Stimulated activated naive CD4-positive, alpha-beta T cell treated with Interleukin-2 at 50 U/mL for 16 hours (primary cell): Measurements from ENCODE around the gene CCDC9.
"Not testable (repeated sequence)": the region's sequence is repeated elsewhere in the genome, so short reads cannot be mapped to it uniquely, and the experiment has no call there.

Experiments
- DNase-seq: peaks from one replicate; lab custom pipeline; 2025; lab: John Stamatoyannopoulos, UW

CCDC9 gene

DNA sequence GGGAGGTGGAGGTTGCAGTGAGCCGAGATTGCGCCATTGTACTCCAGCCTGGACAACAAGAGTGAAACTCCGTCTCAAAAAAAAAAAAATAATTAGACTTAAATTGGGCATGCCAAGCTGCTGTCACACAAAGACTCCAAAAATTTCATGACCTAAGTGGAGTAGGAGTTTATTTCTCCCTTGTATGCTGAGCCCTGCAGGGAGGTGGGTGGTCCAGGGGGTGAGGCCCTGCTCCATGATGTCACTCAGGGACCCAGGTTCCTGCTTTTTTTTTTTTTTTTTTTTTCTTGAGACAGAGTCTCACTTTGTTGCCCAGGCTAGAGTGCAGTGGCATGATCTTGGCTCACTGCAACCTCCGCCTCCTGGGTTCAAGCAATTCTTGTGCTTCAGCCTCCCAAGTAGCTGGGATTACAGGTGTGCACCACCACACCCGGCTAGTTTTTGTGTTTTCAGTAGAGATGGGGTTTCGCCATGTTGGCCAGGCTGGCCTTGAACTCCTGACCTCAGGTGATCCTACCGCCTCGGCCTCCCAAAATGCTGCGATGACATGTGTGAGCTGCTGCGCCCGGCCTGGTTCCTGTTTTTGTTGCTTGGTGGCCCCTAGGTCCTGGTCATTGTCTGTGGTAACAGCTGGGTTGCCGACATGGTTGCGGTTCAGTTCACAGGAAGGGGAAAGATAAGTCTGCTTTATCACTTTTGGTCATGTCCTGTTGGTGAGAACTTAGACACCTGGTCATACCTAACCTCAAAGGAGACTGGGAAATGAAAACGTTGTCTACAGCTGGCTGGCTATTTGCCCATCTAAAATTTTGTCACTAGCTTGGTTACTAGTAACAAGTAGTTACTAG lies 5.8 kb downstream of the CCDC9 start:
- not testable (repeated sequence) for DNase-seq

DNA sequence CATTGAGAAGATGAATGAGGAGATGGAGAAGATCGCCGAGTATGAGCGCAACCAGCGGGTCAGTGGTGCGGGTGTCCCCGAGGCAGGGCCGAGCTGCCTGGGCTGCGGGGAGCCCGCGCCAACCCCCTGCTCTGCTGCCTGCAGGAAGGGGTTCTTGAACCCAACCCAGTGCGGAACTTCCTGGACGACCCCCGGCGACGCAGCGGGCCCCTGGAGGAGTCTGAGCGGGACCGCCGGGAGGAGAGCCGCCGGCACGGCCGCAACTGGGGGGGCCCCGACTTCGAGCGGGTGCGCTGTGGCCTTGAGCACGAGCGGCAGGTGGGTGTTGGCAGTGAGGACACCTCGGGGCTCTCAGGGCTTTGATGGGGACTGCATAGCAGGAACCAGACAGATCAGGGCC lies 8.3 kb downstream of the CCDC9 start:
- DNase-seq: no peak

DNA sequence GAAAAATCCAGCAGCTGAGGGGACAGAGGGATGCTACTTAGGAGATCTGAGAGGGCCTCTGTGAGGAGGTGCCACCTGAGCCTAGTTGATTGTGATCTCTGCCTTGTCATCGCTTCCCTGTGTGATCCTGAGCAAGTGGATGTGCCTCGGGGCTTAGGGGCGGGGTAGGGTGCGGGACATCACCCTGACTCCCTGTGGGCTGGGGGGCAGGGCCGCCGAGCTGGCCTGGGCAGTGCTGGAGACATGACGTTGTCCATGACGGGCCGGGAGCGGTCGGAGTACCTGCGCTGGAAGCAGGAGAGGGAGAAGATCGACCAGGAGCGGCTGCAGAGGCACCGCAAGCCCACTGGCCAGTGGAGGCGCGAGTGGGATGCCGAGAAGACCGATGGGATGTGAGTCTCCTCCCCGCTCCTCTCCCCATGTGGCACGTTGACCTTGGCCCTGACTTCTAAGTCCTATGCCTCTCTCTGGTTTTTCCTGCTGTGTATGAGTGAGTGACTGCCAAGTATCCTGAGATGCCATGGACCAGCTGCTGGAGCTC lies 10.1 kb downstream of the CCDC9 start:
- no peak for DNase-seq

DNA sequence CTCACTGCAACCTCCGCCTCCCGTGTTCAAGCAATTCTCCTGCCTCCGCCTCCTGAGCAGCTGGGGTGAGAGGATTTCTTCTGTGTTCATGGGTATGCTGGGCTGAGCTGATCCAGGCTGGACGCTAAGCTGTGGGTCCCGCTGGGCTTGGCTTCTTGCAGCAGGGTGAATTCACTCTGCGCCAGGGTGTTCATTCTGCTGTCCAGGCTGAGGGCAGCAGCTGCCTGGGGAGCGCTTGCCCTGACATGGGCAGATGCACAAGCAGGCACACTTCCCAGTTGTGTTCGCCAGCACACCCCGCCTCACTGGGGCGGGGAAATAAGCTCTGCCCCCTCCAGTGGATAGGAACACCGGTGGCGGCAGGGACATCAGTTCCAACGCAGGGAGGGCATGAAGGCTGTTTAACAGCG lies 11.0 kb downstream of the CCDC9 start:
- DNase-seq: no peak

DNA sequence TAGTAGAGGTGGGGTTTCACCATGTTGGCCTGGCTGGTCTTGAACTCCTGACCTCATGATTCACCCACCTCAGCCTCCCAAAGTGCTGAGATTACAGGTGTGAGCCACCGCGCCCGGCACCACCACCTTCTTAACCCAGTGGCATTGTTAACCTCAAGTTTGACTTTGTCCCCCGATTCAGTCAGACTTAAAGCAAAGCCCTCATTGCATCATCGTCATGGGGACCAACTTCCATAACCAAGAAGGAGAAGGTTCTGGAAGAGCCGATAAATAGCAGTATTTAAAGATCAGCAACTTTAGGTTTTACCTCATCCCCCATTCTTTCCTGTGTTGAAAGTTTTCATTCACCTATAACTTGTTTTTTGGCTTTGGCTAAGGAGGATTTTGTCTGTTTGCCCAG lies 11.7 kb downstream of the CCDC9 start:
- no peak for DNase-seq

DNA sequence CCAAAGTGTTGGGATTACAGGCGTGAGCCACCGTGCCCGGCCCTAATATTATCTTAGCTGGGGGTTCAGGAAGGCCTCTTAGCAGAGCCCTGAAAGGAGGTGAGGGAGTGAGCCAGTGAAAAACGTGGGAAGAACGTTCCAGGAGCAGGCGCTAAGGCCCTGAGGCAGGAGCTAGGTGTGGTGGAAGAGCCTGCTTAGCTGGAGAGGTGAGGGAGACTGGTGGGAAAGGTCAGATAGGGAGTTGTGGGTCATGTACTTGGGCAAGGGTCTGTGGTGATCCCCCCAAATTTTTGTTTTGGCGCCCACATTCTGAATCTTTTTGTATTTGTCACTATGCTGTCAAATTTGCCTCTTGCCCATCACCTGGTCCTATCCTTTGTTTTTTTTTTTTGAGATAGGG lies 13.3 kb downstream of the CCDC9 start:
- no peak for DNase-seq

DNA sequence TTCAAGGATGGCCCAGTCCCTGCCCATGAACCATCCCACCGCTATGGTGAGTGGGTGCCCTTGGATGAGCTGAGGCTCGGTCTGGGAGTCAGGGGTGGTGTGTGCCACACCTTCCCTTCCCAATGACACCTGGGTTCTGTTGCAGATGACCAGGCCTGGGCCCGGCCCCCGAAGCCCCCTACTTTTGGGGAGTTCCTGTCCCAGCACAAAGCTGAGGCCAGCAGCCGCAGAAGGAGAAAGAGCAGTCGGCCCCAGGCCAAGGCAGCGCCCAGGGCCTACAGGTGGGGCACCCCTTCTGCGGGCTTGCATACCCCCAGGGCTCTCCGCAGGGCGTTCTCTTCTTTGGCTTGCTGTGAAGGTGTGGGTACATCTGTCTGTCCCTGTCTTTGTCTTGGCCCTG lies 14.1 kb downstream of the CCDC9 start:
- DNase-seq: no peak

DNA sequence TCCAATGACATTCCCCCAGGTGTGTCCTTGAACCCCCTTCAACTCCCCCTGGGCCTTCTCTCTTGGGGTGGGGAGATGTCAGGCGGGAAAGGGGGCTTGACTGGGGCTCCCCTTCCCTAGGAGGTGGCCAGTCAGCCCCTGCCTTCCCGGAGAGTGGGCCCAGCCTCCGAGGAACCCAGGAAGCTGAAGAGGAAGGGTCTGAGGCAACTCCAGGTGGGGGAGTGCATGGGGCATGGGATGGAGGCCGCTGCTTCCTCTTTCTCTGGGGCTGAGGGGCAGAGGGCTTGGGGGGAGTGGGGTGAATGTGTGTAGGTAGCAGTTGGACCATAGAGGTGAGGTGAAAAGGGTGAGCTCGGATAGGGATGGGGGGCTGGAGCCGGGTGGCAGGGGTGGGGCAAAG lies 15.6 kb downstream of the CCDC9 start:
- no peak for DNase-seq

DNA sequence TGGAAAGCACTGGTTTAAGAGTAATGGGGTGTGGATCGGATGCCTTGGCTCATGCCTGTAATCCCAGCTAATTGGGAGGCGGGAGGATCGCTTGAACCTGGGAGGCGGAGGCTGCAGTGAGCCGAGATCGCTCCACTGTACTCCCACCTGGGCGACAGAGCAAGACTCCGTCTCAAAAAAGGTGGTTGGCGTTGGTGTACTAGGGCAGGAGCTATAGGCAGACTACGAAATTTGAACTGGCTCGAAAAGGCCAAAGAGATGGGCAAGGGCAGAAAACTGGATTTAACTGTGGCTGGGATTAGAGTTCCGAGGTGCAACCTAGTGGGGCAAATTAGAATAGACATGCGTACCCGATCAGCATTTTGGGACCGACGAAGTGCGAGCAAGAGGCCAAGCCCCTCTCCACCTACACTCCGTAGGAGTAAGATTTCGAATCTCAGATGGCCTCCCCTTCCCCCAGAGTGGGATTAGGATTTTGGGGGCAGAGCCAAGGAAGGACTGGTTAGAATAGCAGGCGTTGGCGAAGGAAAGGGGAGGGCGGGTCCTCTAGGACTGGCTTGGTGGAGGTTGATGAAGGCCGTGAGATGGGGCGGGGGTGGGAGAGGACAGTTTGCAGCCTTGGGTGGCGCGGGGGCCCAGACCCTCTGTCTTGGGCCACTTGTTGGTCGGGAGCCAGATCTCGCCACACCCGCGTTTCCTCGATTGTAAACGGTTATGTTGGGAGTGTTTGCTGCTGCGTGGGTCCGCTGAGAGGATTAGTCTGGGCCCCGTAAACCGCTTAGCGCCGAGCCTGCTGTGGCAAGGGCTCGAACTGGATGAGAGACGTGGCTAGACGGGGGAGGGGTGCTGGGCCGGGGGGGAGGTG lies 16.4 kb downstream of the CCDC9 start:
- no peak for DNase-seq

DNA sequence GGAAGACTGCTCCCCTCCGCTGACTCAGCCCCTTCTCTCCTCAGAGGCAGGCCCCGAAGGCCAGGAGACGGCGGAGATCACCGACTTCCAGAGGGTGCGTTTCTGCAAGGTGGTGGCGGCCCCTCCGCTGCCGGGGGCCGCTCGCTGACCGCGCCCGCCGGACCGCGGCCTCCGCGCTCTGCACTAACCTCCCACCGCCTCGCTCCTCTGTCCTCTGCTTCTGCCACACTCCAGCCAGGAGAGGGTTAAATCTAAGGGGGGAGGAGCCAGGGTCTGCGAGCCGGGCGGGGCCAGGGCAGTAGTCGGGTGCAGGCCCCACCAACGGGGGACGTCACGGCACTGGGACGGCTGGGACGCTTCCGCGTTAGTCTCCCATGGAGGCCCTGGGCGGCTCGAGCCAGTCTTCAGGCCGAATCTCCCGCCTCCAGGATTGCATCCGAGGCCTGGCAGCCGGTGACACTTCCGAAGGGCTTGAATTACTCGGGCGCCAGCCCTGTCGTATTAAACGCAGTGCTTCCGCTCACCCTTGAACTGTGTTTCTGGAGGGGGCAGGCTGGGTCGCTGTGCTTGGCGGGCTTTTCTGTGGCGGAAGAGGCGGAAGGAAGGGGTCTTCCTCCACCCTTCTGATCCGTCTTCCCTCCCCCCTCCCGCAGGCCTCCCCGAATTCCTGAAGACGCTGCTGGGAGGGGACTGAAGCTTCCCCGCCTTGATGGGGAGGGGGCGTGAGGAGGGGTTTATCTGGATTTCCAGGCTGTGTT lies 17.2 kb downstream of the CCDC9 start:
- DNase-seq: peak; percentile 89

DNA sequence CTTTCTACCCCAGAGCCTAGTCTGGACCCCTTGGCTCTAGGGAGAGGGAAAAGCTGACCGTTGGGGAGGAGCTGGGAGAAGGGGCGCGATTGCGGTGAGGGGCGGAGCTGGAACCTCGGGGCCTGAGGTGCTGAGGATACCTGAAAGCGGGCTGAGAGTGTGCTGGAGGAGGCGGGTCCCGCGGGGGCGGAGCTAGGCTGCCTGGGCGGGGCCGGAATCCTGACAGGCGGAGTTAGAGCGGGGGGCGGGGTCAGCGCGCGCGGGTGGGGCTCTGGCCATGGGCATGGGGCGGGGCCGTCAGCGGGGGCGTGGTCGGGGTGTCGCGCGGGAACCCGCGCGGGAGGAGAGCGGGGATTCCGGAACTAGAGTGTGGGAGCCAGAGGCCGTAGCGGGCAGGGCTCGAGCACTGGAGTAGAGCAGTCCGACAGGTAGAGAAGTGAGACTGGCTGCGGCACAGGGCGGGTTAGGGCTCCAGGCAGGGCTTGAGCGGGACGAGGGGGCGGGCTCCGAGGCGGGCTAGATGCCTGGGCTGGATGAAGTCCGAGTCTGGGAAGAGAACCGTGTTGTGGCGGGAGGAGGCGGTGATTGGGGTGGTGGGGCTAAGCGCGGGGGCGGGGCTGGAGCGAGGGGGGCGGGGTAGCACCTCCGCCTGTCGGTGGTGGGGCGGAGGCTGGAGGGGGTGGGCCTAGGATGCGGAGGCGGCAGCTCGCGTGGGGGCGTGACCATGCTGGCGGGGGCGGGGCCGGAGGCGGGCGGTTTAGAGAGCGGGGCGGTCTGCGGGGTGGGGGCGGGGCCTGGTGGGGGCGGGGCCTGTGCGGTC lies 18.0 kb downstream of the CCDC9 start, which contains the start of gene INAFM1:
TSS of gene INAFM1 (plus strand) at position 815 of the 820 bp plus-strand sequence. CDS start 35 bp downstream, outside the sequence.
- DNase-seq: peak; percentile 98

DNA sequence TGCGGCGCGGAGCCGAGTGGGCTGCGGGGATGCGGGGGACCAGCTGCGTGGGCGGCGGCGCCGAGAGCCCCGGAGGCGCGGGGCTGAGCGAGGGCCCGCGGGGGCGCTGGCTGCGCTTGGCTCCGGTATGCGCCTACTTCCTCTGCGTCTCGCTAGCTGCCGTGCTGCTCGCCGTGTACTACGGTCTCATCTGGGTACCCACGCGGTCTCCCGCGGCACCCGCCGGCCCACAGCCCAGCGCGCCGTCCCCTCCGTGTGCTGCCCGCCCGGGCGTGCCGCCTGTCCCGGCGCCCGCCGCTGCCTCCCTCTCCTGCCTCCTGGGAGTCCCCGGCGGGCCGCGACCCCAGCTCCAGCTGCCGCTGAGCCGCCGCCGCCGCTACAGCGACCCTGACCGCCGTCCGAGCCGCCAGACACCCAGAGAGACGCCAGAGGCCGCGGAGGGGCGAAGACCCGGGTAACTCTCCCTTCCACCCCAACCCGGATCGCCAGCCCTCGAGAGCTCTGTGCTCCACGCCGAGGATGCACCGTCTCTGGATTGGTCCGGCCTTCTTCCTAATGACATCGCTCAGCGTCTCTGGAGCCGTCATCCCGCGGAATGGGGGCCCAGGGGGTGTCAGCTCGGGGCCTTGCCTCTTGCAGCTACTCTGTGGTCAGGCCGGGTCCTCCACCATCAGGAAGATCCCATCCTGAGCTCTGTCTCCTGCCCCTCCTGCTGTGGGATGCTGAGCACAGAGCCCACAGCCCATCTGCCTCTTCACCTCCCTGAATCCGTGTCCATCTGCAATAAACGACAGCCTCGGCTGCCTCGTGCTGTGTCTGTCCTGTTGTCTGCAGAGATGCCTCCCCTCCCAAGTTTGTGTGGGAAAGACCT lies 18.8 kb downstream of the CCDC9 start:
- no peak for DNase-seq

DNA sequence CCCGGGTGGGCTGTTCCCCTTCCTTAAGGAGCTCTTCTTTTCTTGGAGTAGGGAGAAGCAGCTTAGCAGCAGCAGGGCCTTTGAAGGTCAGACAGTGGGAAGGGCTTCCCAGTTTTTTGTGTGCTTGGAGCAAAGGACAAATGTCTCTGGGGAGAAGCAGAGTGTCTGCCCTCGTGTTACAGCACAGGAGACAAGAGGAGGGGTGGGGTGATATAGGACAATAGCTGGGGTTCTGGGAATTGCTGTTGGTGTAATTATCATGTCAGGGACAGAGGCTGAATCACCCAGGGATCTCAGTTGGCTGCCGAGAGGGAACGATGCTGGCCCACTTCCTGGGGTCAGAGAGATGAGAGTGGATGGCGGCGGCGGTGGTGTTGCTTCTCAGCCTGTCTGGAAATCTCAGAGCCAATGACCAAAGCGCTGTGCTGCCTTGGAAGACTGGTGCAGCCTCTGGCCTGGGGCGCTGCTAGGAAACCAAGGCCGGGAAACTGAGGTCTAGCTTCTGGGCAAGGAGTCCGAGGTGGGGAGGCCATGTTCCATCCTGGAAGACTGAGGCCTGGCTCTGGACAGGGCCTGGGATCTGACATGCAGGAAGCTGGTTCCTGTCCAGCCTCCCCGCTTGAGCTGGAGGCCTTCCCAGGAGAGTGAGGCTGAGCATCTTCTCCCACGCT lies 19.6 kb downstream of the CCDC9 start:
- no peak for DNase-seq

DNA sequence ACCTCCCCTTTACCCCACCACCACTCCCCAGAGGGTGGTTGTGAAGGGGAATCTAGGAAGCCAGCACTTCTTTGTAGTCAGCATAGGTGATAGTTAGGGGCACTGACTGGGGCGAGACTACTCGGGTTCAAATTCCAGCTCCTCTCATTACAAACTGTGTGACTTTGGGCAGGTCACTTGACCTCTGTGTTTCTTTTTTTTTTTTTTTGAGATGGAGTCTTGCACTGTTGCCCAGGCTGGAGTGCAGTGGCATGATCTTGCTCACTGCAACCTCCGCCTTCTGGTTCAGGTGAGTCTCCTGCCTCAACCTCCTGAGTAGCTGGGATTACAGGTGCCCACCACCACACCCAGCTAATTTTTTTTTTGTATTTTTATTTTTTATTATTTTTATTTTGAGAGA lies 20.2 kb downstream of the CCDC9 start:
- not testable (repeated sequence) for DNase-seq

DNA sequence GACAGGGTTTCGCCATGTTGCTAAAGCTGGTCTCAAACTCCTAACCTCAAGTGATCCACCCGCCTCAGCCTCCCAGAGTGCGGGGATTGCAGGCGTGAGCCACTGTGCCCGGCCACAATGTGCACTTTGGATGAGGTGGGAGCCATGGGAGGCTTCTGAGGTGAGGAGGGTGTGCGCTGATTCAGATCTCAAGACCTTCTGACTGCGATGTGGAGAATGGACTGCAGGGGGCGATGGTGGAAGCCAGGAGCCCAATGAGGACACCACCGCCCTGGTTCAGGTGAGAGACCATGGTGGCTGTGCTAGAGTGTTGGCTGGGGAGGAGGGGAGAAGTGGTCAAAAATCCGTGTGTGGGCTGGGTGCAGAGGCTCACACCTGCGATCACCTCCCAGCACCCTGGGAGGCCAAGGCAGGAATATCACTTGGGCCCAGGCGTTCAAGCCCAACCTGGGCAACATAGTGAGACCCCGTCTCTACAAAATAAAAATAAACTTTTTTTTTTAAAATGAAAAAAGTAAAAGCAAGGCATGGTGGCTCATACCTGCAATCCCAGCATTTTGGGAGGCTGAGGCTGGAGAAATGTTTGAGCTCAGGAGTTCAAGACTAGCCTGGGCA lies 24.0 kb downstream of the CCDC9 start:
- peak; percentile 50 for DNase-seq

DNA sequence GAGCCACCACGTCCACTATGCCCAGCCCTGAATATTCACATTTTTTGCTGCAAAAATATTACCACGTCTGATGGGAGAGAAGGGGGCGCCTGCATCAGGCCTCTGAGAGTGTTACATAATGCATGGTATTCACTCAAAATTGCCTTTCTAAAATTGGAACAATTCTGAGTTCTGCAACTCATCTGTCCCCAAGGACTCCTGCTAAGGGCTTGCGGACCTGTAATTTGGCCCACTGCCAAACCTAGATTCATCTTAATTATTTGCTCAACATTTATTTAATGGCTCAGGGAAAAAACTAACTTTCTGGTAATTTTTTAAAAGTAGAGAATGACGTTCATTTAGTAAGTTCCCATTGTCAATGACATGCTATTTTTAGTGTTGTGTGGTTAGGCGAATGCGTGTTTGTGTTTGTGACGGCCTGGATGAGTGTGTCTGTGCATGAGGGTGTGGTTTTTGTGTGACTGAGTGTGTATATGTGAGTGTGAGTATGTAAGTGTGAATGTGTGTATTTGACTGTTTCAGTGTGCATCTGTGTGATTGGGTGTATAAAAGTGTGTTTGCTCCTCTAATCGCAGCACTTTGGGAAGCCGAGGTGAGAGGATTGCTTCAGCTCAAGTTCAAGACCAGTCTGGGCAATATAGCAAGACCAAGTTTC lies 27.2 kb downstream of the CCDC9 start:
- DNase-seq: no peak

DNA sequence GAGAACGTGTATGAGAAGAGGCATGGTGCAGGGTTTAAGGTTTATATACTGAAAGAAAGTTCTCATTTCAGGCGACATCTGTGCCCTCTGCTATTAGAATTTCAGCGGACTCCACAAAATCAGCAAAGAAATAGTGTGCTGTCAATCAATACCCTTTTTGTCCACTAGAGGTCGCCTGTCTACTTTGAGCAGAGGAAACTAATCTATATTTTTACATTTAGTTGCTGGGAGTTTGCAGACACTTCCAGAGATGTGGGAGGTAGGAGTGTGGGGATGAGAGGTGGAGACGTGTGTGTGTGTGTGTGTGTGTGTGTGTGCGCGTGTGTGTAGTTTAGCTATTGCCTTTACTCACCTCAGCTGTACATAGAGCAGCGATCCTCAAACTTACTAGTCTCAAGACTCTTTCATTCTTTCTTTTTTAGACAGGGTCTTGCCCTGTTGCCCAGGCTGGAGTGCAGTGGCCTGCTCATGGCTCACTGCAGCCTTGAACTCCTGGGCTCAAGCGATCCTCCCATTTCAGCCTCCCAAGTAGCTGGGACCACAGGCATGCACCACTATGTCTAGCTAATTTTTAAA lies 28.1 kb downstream of the CCDC9 start:
- peak; percentile 11 for DNase-seq

DNA sequence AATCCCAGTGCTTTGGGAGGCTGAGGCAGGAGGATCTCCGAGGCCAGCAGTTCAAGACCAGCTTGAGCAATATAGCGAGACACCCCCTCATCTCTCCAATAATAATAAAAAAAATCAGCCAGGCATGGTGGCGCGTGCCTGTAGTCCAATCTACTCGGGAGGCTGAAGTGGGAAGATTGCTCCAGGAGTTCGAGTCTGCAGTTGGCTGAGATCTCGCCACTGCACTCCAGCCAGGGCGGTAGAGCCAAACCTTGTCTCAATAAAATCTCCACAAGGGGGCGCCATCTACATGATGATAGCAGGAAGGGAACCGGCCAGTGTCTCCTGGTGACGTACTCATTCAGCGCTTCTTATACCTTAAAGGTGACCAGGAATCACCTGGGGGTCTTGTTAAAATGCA lies 39.7 kb downstream of the CCDC9 start:
- DNase-seq: peak; percentile 67
